ENCODE data around the gene JADE1.

DNA sequence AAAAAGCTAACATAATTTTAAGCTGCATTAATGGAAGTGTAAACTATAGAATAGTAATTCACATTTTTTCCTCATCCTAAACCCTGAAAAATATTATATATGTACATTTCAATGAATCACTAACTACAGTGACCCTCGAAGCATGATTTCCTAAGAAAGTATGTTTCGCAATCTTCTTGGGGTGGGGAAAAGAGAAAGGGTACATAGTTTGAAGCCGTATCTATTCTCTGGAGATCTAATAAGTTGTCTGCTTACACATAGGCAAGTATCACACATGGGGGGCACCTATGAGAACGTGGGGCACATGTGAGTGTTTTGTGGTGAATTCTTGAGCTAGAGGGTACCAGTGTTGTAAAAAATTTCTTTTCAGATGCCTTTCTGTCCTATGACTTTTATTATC, 71.2 kb downstream of the JADE1 start:
- TF ChIP-seq, protein P1, sequence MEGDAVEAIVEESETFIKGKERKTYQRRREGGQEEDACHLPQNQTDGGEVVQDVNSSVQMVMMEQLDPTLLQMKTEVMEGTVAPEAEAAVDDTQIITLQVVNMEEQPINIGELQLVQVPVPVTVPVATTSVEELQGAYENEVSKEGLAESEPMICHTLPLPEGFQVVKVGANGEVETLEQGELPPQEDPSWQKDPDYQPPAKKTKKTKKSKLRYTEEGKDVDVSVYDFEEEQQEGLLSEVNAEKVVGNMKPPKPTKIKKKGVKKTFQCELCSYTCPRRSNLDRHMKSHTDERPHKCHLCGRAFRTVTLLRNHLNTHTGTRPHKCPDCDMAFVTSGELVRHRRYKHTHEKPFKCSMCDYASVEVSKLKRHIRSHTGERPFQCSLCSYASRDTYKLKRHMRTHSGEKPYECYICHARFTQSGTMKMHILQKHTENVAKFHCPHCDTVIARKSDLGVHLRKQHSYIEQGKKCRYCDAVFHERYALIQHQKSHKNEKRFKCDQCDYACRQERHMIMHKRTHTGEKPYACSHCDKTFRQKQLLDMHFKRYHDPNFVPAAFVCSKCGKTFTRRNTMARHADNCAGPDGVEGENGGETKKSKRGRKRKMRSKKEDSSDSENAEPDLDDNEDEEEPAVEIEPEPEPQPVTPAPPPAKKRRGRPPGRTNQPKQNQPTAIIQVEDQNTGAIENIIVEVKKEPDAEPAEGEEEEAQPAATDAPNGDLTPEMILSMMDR (tag by site-specific recombination; IDR thresholded peaks at IDR 0.05): no peak
- TF ChIP-seq, protein P2, sequence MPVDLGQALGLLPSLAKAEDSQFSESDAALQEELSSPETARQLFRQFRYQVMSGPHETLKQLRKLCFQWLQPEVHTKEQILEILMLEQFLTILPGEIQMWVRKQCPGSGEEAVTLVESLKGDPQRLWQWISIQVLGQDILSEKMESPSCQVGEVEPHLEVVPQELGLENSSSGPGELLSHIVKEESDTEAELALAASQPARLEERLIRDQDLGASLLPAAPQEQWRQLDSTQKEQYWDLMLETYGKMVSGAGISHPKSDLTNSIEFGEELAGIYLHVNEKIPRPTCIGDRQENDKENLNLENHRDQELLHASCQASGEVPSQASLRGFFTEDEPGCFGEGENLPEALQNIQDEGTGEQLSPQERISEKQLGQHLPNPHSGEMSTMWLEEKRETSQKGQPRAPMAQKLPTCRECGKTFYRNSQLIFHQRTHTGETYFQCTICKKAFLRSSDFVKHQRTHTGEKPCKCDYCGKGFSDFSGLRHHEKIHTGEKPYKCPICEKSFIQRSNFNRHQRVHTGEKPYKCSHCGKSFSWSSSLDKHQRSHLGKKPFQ (tag by site-specific recombination; IDR thresholded peaks at IDR 0.05): no peak
- TF ChIP-seq ZNF610 (tag by site-specific recombination; IDR thresholded peaks at IDR 0.05; ENCODE audit: borderline replicate concordance): no peak
- no peak for TF ChIP-seq ZNF768 (tag by site-specific recombination; IDR thresholded peaks at IDR 0.05)
- no peak for TF ChIP-seq ZNF184 (tag by site-specific recombination; IDR thresholded peaks at IDR 0.05)
- TF ChIP-seq ZFP3 (tag by site-specific recombination; IDR thresholded peaks at IDR 0.05; ENCODE audit: low read depth): no peak
- TF ChIP-seq ZBTB1 (tag by site-specific recombination; IDR thresholded peaks at IDR 0.05): no peak
- TF ChIP-seq, protein P3, sequence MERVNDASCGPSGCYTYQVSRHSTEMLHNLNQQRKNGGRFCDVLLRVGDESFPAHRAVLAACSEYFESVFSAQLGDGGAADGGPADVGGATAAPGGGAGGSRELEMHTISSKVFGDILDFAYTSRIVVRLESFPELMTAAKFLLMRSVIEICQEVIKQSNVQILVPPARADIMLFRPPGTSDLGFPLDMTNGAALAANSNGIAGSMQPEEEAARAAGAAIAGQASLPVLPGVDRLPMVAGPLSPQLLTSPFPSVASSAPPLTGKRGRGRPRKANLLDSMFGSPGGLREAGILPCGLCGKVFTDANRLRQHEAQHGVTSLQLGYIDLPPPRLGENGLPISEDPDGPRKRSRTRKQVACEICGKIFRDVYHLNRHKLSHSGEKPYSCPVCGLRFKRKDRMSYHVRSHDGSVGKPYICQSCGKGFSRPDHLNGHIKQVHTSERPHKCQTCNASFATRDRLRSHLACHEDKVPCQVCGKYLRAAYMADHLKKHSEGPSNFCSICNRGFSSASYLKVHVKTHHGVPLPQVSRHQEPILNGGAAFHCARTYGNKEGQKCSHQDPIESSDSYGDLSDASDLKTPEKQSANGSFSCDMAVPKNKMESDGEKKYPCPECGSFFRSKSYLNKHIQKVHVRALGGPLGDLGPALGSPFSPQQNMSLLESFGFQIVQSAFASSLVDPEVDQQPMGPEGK (tag by site-specific recombination; IDR thresholded peaks at IDR 0.05): no peak
- TF ChIP-seq, protein P4, sequence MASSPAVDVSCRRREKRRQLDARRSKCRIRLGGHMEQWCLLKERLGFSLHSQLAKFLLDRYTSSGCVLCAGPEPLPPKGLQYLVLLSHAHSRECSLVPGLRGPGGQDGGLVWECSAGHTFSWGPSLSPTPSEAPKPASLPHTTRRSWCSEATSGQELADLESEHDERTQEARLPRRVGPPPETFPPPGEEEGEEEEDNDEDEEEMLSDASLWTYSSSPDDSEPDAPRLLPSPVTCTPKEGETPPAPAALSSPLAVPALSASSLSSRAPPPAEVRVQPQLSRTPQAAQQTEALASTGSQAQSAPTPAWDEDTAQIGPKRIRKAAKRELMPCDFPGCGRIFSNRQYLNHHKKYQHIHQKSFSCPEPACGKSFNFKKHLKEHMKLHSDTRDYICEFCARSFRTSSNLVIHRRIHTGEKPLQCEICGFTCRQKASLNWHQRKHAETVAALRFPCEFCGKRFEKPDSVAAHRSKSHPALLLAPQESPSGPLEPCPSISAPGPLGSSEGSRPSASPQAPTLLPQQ (tag by site-specific recombination; IDR thresholded peaks at IDR 0.05): no peak
- TF ChIP-seq TCF7L2 (IDR thresholded peaks at IDR 0.05; ENCODE audit: borderline replicate concordance, low read depth, low read length): no peak
- TF ChIP-seq ZNF140 (tag by site-specific recombination; IDR thresholded peaks at IDR 0.05): no peak
- TF ChIP-seq ZNF10 (tag by site-specific recombination; IDR thresholded peaks at IDR 0.05): no peak
- no peak for TF ChIP-seq ZNF121 (tag by site-specific recombination; IDR thresholded peaks at IDR 0.05)

All from HEK293 (cell line).